Measurements from ENCODE around the gene AGBL1.

GRCh38 chr15:86875067-86875466 is 795.4 kb downstream of the AGBL1 start:
- TF ChIP-seq CTCF (IDR thresholded peaks at IDR 0.05; ENCODE audit: insufficient read depth, low read depth, low read length) (no peak), EZH2 (IDR thresholded peaks at IDR 0.05; ENCODE audit: insufficient read depth, low read length) (no peak)
